ENCODE measurements around the gene PACRG.

DNA sequence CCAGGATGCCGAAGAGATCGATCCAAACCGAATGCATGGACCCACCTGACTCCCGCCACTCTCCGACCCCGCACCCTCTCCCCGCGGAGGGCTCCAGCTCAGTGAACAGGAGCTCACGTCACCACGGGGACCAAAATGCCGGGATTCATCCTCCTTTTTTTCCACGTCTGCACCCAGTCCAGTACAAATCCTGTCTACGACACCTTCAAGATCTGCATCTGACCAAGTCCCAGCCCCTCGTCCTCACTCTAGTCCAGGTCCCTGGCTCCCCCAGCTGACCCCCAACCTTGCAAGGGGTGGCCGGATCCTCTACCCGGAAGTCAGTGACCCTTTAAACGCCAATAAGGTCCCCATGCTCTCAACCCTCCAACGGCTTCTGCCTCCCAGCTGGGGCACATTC lies 593.9 kb downstream of the PACRG start:
- TF ChIP-seq EP300 (IDR thresholded peaks at IDR 0.05), result no peak
- TF ChIP-seq POLR2A (IDR thresholded peaks at IDR 0.05), result no peak

Measured in ovary (tissue), 1 donor.